ENCODE results near the gene DGKG.

DGKG gene

DNA sequence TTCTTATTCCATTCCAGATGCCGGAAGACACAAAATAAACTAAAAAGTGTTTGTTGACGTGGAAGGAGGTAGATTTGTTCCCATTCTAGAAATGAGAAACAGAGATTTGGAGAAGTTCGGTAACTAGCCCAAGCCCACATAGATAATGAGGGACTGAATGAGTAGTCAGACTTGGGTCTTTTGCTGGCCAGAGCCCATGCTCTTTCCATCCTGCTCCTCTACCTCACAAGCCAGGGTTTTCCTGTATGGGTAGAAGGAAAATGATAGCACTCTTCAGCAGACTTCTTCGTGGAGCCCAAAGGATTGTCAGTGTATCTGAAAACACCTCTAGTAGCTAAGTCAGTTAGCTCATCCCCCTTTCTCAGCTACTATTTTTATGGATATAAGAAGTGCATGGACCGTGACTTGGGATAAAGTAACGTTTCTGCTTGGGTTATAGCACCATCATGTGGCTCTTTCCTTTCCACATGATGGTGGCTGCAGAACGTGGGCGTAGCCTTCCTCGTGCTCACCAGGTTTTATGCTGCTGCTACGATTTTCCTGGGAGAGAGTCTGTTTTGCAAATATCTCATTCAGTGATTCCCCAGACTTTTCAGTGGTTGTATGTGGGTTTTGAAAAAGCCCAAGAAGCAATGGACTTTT lies 84.6 kb downstream of the DGKG start:
- H3K9me3 ChIP-seq (ENCODE audit: control insufficient read depth, insufficient read depth, low read length): no peaks in the 10 kb centered on the region
- no CpG with 5 or more reads among the region's 10 CpGs for WGBS (ENCODE audit: insufficient coverage, insufficient read length)
- no peaks in the 10 kb centered on the region for H3K4me1 ChIP-seq (ENCODE audit: control insufficient read depth, insufficient read depth, low read length)
- H3K36me3 ChIP-seq (ENCODE audit: control insufficient read depth, insufficient read depth, low read length): no peaks in the 10 kb centered on the region
- H3K27ac ChIP-seq (ENCODE audit: low read length): no peak overlapping the region
- H3K27me3 ChIP-seq (ENCODE audit: control insufficient read depth, insufficient read depth, low read length): no peaks in the 10 kb centered on the region
- no peak overlapping the region for H3K4me3 ChIP-seq (ENCODE audit: low read length)
- peak; percentile 35 for DNase-seq (ENCODE audit: low read depth, low spot score)

DNA sequence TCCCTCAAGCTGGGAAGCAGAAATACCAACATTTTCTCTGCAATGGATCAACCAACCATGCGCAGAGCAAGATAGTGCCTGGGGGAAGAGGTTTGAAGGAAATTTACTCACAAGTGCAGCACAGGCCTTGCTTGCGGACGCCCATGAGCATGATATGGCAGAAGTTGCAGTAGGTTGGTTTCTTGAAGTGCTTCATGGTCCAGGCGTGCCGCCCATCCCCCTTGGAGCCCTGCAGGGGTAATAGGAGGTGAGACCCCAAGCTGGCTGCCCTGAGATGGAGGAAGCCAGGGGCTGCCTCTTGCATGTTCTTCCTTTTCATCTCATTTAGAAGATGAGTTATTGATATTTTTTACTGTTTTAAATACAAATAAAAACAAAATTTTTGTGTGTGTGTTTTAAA lies 86.6 kb downstream of the DGKG start:
- H3K27ac ChIP-seq (ENCODE audit: low read length): no peak overlapping the region
- H3K4me3 ChIP-seq (ENCODE audit: low read length): no peak overlapping the region
- no peak for DNase-seq (ENCODE audit: low read depth, low spot score)
- H3K4me1 ChIP-seq (ENCODE audit: control insufficient read depth, insufficient read depth, low read length): no peaks in the 10 kb centered on the region
- no CpG with 5 or more reads among the region's 5 CpGs for WGBS (ENCODE audit: insufficient coverage, insufficient read length)
- H3K36me3 ChIP-seq (ENCODE audit: control insufficient read depth, insufficient read depth, low read length): no peaks in the 10 kb centered on the region
- no peaks in the 10 kb centered on the region for H3K27me3 ChIP-seq (ENCODE audit: control insufficient read depth, insufficient read depth, low read length)
- H3K9me3 ChIP-seq (ENCODE audit: control insufficient read depth, insufficient read depth, low read length): no peaks in the 10 kb centered on the region

DNA sequence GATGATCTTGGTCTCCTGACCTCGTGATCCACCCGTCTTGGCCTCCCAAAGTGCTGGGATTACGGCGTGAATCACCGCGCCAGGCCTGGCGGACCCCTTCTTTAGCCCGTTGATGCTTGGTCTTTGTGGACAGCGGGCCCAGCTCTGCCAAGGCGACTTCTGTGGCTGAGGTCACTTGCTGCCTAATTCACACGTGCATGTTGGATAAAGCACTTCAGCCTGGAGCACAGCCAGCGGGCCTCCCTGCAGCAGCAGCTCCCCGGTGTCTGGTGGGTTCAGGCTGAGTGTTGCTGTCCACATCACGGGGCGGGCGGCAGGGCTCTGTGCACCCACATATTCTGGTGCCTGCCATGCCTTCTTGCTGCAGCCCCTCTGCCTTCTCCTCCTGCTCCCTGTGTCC lies 88.4 kb downstream of the DGKG start:
- H3K27me3 ChIP-seq (ENCODE audit: control insufficient read depth, insufficient read depth, low read length): no peaks in the 10 kb centered on the region
- no CpG with 5 or more reads among the region's 16 CpGs for WGBS (ENCODE audit: insufficient coverage, insufficient read length)
- DNase-seq (ENCODE audit: low read depth, low spot score): no peak
- no peaks in the 10 kb centered on the region for H3K4me1 ChIP-seq (ENCODE audit: control insufficient read depth, insufficient read depth, low read length)
- no peaks in the 10 kb centered on the region for H3K9me3 ChIP-seq (ENCODE audit: control insufficient read depth, insufficient read depth, low read length)
- H3K27ac ChIP-seq (ENCODE audit: low read length): no peak overlapping the region
- H3K4me3 ChIP-seq (ENCODE audit: low read length): no peak overlapping the region
- H3K36me3 ChIP-seq (ENCODE audit: control insufficient read depth, insufficient read depth, low read length): no peaks in the 10 kb centered on the region

DNA sequence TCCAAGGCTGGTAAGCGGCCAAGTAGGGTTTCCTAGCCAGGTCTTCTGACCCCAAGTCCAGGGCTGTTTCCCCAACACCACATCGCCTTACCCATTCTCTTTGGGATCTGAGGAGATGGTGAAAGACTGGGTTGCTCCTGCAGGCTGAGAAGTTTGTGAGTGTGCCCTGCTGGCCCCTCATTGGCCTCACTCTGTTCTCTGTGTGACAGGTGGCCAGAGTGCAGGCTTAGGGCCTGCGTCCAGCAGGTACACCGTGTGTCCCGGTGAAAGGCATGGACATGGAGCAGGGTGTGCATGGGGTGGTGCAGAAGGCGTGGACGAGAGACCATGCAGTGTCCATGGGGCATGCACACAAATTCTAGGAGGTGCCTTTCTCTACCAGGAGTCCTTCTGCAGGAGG lies 91.3 kb downstream of the DGKG start:
- Histone ChIP-seq H3K4me1 (ENCODE audit: control insufficient read depth, insufficient read depth, low read length) (no peaks in the 10 kb centered on the region), H3K4me3 (ENCODE audit: low read length) (no peak overlapping the region), H3K36me3 (ENCODE audit: control insufficient read depth, insufficient read depth, low read length) (no peaks in the 10 kb centered on the region), H3K9me3 (ENCODE audit: control insufficient read depth, insufficient read depth, low read length) (no peaks in the 10 kb centered on the region), H3K27me3 (ENCODE audit: control insufficient read depth, insufficient read depth, low read length) (no peaks in the 10 kb centered on the region), H3K27ac (ENCODE audit: low read length) (no peak overlapping the region)
- no CpG with 5 or more reads among the region's 7 CpGs for WGBS (ENCODE audit: insufficient coverage, insufficient read length)
- no peak for DNase-seq (ENCODE audit: low read depth, low spot score)

DNA sequence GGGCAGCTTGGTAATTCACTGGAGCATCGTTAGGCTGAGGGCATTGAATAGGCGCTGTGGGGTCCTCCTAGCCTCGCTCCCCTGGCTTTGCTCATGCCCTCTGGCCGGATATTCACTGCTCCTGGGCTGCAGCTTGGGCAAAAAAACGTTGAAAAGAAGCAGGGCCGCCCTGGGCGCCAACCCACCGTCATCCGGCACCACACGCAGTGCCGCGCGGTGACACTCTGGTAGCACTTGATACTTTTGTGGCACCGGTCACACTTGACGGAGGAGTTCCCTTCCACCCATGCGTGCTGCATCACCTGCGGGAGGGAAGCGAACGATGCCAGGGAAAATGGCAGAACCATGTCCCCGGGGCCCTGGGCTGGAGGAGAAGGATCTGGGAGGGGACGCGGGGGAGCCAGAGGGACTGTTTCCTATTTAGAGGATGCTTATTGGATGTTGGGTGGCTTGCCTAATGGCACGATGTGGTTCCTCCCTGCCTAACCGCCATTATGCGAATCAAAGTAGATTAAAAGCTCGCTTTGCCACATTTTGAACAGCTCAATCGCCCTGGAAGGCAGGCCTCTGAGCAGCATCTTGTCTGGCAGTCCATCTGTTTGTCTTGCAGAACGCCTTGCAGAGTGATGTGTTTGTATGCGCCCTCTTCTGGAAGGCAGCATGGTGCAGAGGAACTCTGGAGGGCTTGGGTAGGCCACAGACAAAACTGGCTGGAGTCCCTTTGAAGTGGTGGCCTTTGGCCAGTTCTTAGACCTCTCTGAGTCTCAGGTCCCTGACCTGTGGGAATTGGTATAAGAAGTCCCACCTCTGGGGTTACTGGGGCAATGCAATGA lies 93.2 kb downstream of the DGKG start:
- no peak overlapping the region for H3K4me3 ChIP-seq (ENCODE audit: low read length)
- H3K9me3 ChIP-seq (ENCODE audit: control insufficient read depth, insufficient read depth, low read length): no peaks in the 10 kb centered on the region
- no peaks in the 10 kb centered on the region for H3K4me1 ChIP-seq (ENCODE audit: control insufficient read depth, insufficient read depth, low read length)
- no CpG with 5 or more reads among the region's 29 CpGs for WGBS (ENCODE audit: insufficient coverage, insufficient read length)
- no peaks in the 10 kb centered on the region for H3K27me3 ChIP-seq (ENCODE audit: control insufficient read depth, insufficient read depth, low read length)
- DNase-seq (ENCODE audit: low read depth, low spot score): peak; percentile 22
- no peaks in the 10 kb centered on the region for H3K36me3 ChIP-seq (ENCODE audit: control insufficient read depth, insufficient read depth, low read length)
- H3K27ac ChIP-seq (ENCODE audit: low read length): no peak overlapping the region

DNA sequence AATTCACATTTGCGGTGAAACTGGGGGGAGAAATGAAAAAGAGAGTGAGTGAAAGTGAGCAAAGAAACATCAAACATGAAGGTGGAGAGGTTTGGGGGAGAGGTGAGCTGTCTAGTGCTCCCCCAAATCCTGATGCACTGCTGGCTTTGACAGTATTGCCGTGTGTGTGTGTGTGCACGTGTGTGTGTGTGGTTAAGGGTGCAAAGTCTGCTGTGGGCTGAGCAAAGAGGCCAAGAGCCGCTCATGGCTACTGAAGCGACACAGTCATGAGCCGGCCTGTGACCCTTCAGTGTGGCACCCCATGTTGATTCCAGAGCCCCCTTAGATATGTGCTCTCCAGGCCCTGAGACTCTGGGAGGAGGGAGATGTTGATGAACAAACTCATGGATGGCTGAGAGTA lies 94.3 kb downstream of the DGKG start:
- Histone ChIP-seq H3K4me1 (ENCODE audit: control insufficient read depth, insufficient read depth, low read length) (no peaks in the 10 kb centered on the region), H3K27ac (ENCODE audit: low read length) (no peak overlapping the region), H3K9me3 (ENCODE audit: control insufficient read depth, insufficient read depth, low read length) (no peaks in the 10 kb centered on the region), H3K36me3 (ENCODE audit: control insufficient read depth, insufficient read depth, low read length) (no peaks in the 10 kb centered on the region), H3K4me3 (ENCODE audit: low read length) (no peak overlapping the region), H3K27me3 (ENCODE audit: control insufficient read depth, insufficient read depth, low read length) (no peaks in the 10 kb centered on the region)
- DNase-seq (ENCODE audit: low read depth, low spot score): no peak
- no CpG with 5 or more reads among the region's 6 CpGs for WGBS (ENCODE audit: insufficient coverage, insufficient read length)

DNA sequence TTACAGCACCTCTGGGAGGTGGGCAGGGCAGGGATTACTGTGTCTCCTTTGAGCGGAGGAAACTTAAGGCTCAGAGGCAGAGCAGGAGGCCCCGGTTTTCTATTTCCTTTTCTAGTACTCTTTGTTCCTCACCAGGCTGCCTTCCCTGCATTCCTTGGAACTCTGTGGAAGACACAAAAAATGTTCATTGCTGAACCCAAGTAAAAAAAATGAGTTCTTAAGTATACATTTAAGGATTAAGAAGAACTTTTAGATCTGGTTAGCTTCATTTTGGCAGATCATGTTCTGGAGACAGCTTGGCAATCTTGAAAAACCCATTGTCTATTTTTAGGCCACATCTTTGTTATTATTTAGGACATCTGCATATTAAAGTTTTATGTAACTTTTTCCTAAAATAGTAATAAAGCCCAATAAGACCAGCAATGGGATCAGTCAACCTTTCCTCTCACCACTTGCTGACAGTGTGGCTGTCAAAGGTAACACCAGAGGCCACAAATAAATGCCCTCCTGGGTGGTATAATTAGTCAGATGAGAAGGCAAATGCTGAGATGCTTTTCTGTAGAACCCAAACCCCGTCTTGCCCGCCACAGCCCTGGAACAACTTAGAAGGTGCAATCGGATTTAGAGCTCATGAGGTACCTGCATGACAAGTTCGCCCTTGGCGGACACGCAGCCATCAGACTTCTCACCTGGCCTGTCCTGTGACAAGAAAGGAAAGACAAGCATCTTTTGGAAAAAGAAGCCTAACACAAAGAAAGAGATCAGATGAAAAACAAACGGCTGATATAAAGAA lies 97.2 kb downstream of the DGKG start:
- Histone ChIP-seq H3K36me3 (ENCODE audit: control insufficient read depth, insufficient read depth, low read length) (no peaks in the 10 kb centered on the region), H3K9me3 (ENCODE audit: control insufficient read depth, insufficient read depth, low read length) (no peaks in the 10 kb centered on the region), H3K4me3 (ENCODE audit: low read length) (no peak overlapping the region), H3K27me3 (ENCODE audit: control insufficient read depth, insufficient read depth, low read length) (no peaks in the 10 kb centered on the region), H3K27ac (ENCODE audit: low read length) (no peak overlapping the region), H3K4me1 (ENCODE audit: control insufficient read depth, insufficient read depth, low read length) (0 out of 2 replicates have a peak, but pooled peaks cover 1% of the 10 kb centered on the region)
- DNase-seq (ENCODE audit: low read depth, low spot score): no peak
- no CpG with 5 or more reads among the region's 9 CpGs for whole genome bisulfite sequencing (ENCODE audit: insufficient coverage, insufficient read length)

DNA sequence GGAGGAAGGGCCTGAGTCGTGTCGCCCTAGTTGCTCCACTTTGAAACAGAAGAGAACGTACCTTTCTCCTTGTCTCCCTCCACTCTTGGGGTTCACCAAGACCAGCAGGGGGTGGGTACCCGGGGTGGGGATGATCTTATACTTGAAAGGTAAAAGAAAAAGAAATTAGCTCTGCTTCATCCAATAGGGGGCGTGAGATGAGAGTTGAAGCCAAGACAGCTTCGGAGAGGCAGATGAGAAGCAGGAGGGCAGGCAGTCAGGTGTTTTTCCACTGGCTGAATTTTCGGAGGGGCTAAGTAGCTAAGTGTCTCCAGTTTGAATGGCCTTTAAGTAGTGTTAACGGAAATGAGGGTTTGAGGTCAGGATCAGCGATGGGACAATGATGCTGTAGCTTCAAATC lies 100.4 kb downstream of the DGKG start:
- WGBS (ENCODE audit: insufficient coverage, insufficient read length): no CpG with 5 or more reads among the region's 9 CpGs
- Histone ChIP-seq H3K27me3 (ENCODE audit: control insufficient read depth, insufficient read depth, low read length) (no peaks in the 10 kb centered on the region), H3K9me3 (ENCODE audit: control insufficient read depth, insufficient read depth, low read length) (no peaks in the 10 kb centered on the region), H3K4me1 (ENCODE audit: control insufficient read depth, insufficient read depth, low read length) (peaks cover 6% of the 10 kb centered on the region), H3K27ac (ENCODE audit: low read length) (no peak overlapping the region), H3K36me3 (ENCODE audit: control insufficient read depth, insufficient read depth, low read length) (no peaks in the 10 kb centered on the region), H3K4me3 (ENCODE audit: low read length) (no peak overlapping the region)
- DNase-seq (ENCODE audit: low read depth, low spot score): no peak

DNA sequence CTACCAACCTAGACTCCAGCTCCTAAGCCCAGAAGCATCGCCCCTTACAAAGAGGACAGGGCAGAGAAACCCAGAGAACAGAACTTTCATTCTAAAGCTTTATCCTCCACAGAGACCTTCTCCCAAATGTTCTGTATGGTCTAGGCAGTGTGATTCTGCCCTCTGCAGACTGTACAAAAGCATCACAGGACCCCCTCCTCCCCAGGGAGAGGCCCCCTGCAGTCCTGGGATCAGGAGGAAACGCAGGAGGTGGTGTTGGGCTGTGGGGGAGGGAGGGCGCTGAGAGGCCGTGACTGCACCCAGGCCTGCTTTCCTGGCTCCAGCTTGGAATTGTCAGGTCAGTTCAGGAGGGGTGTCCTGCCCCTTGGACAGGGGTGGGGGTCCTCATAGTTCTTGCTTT lies 101.3 kb downstream of the DGKG start:
- Histone ChIP-seq H3K27ac (ENCODE audit: low read length) (no peak overlapping the region), H3K4me3 (ENCODE audit: low read length) (no peak overlapping the region), H3K4me1 (ENCODE audit: control insufficient read depth, insufficient read depth, low read length) (peaks cover 6% of the 10 kb centered on the region), H3K27me3 (ENCODE audit: control insufficient read depth, insufficient read depth, low read length) (no peaks in the 10 kb centered on the region), H3K36me3 (ENCODE audit: control insufficient read depth, insufficient read depth, low read length) (no peaks in the 10 kb centered on the region), H3K9me3 (ENCODE audit: control insufficient read depth, insufficient read depth, low read length) (no peaks in the 10 kb centered on the region)
- no peak for DNase-seq (ENCODE audit: low read depth, low spot score)
- no CpG with 5 or more reads among the region's 4 CpGs for whole genome bisulfite sequencing (ENCODE audit: insufficient coverage, insufficient read length)

DNA sequence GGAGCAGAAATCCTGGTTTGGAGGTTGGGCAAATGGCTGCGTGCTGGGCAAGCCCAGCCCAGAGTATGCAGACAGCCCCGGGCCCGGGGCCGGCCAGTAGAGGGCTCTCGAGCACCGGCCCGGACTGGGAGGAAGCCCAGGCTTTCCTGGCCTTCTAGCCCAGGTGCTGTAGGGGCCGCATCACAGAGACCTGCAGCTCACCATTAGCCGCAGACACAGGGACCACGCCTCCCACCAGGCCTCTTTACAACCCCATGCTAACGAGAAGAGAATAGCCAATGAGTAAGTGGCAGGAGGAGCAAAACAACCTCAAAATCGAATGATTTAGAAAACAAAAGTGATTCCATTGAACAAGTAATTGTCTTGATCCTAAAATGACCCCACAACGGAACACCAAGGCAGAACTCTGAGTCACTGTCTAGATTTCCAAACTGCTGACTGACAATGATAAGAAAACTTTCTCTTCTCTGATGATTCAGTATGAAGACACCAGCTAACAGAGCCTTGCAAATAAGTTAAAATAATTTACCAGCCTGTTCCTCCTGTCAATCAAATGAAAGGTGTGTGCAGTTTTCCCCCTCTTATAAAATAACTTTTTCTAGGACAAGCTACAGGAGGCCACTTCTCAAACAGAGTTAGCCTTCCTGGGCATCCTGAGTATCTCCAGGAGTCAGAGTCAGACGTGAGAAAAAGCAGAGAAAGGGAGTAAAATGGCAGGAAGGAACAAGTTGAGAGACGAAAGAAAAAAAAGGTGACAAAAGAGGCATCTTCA lies 102.2 kb downstream of the DGKG start:
- peak; percentile 81 for DNase-seq (ENCODE audit: low read depth, low spot score)
- Histone ChIP-seq H3K27me3 (ENCODE audit: control insufficient read depth, insufficient read depth, low read length) (no peaks in the 10 kb centered on the region), H3K9me3 (ENCODE audit: control insufficient read depth, insufficient read depth, low read length) (no peaks in the 10 kb centered on the region), H3K4me1 (ENCODE audit: control insufficient read depth, insufficient read depth, low read length) (peaks cover 6% of the 10 kb centered on the region), H3K4me3 (ENCODE audit: low read length) (no peak overlapping the region), H3K36me3 (ENCODE audit: control insufficient read depth, insufficient read depth, low read length) (no peaks in the 10 kb centered on the region), H3K27ac (ENCODE audit: low read length) (no peak overlapping the region)
- 100% methylated on average over 1 of the region's 15 CpGs for WGBS (ENCODE audit: insufficient coverage, insufficient read length)
